ENCODE measurements around the gene ITGA11. TPM values are rescaled to one million over a fixed set of nuclear protein-coding genes. Genes with fewer than 3 reads are reported as not detected.
A peak's percentile ranks its signal among the peaks of the same experiment; 100 is the strongest.

The ITGA11 gene
- total RNA-seq, 1 experiment from 2014 or later, result 0.70 TPM

DNA sequence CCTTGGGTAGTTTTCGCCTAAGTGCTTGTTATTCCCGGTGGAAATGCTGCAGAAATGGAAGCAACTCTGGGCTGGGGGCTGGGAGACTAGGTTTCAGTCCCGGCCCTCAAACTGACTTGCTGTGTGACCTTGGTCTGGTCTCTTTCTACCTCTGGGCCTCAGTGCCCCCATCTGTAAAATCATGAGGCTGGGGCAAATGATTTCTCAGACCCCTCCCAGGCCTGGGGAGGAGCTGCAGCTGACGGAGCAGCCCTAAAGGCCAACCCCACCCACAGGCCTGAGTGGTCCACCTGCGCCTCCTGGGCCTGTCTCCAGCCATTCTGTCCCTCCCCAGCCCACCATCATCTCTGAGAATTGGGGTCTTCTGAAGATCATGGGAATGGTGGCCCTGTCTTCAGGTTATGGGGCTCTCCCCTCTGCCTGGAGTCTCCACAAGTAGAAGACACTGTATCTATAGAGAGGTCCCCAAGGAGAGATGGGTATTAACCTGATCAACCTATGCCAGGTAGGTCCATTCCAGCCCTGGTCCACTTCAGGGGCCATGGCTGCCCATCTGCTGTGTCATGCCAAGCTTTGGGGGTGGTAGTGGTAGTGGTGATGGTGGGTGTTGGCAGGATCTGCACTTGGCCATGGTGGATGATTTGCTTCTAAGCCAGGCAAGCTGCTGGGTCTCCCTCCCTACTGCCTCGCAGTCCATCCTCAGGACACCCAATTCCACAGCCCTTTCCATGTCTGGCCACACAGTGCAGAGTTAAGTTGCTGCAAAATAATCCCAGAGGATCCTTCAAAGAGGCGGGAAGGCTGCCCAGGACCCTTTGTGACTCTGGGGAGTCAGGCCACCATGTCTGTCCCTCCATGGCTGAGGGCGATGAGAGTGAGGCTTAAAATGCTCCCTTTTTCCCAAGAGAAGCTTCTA lies 46.0 kb downstream of the ITGA11 start:
- no peaks in the 10 kb centered on the region for H3K36me3 ChIP-seq (ENCODE audit: low read depth)
- no peaks in the 10 kb centered on the region for H3K79me2 ChIP-seq (ENCODE audit: low read depth)
- H3K27ac ChIP-seq, result no peak overlapping the region
- H3K4me3 ChIP-seq, result no peak overlapping the region
- H2AFZ ChIP-seq, result no peak overlapping the region
- TF ChIP-seq EZH2 (IDR thresholded peaks at IDR 0.05; ENCODE audit: low read depth), result no peak
- TF ChIP-seq, protein P1, sequence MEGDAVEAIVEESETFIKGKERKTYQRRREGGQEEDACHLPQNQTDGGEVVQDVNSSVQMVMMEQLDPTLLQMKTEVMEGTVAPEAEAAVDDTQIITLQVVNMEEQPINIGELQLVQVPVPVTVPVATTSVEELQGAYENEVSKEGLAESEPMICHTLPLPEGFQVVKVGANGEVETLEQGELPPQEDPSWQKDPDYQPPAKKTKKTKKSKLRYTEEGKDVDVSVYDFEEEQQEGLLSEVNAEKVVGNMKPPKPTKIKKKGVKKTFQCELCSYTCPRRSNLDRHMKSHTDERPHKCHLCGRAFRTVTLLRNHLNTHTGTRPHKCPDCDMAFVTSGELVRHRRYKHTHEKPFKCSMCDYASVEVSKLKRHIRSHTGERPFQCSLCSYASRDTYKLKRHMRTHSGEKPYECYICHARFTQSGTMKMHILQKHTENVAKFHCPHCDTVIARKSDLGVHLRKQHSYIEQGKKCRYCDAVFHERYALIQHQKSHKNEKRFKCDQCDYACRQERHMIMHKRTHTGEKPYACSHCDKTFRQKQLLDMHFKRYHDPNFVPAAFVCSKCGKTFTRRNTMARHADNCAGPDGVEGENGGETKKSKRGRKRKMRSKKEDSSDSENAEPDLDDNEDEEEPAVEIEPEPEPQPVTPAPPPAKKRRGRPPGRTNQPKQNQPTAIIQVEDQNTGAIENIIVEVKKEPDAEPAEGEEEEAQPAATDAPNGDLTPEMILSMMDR (conservative IDR thresholded peaks at IDR 0.05), result no peak
- no peak overlapping the region for H3K4me2 ChIP-seq
- H3K9me2 ChIP-seq (ENCODE audit: insufficient read depth), result no peaks in the 10 kb centered on the region
- 0 out of 2 replicates have a peak, but pooled peaks cover 14% of the 10 kb centered on the region for H3K4me1 ChIP-seq (replicated peaks; ENCODE audit: insufficient read depth)
- H4K20me1 ChIP-seq (ENCODE audit: insufficient read depth), result no peaks in the 10 kb centered on the region
- H3K27me3 ChIP-seq (ENCODE audit: insufficient read depth, low read depth), result no peaks in the 10 kb centered on the region
- intact Hi-C loops (cut with micrococcal nuclease; ENCODE audit: unreplicated experiment), result no loop called here
- H3K9me3 ChIP-seq (ENCODE audit: insufficient read depth, low read depth), result no peaks in the 10 kb centered on the region
- BruUV-seq (replicated peaks), result no TSS peak
- CTCF ChIA-PET, result no interaction called here
- H3F3A ChIP-seq (ENCODE audit: insufficient read depth, low read depth), result no peaks in the 10 kb centered on the region; the same call in 1 of the 2 replicates
- POLR2A ChIA-PET (ENCODE audit: unreplicated experiment), result no interaction called here
- no peak for DNase-seq

DNA sequence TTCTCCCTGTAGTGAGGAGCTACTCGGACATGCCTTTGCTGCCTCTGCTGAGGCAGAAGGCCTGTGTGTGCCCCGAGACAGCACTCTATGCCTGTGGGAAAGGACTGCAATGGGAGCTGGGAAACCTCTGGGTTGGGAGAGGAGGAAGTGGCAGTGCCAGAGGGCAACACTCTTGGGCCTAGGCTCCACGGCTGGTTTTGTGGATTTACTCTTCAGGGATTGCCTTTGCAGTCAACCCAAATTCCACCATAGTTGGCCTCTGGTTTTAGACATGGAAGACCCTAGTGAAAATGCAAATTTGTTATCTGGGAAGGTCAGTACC lies 46.8 kb downstream of the ITGA11 start:
- TF ChIP-seq, protein P1 (conservative IDR thresholded peaks at IDR 0.05), result no peak
- no peak for TF ChIP-seq EZH2 (IDR thresholded peaks at IDR 0.05; ENCODE audit: low read depth)
- Histone ChIP-seq H4K20me1 (ENCODE audit: insufficient read depth) (no peaks in the 10 kb centered on the region), H3K36me3 (ENCODE audit: low read depth) (no peaks in the 10 kb centered on the region), H3K79me2 (ENCODE audit: low read depth) (no peaks in the 10 kb centered on the region), H3K27me3 (ENCODE audit: insufficient read depth, low read depth) (no peaks in the 10 kb centered on the region), H3K9me2 (ENCODE audit: insufficient read depth) (no peaks in the 10 kb centered on the region), H3K4me3 (no peak overlapping the region), H3K27ac (no peak overlapping the region), H3F3A (ENCODE audit: insufficient read depth, low read depth) (no peaks in the 10 kb centered on the region; the same call in 1 of the 2 replicates), H2AFZ (no peak overlapping the region), H3K4me2 (no peak overlapping the region), H3K9me3 (ENCODE audit: insufficient read depth, low read depth) (no peaks in the 10 kb centered on the region), H3K4me1 (replicated peaks; ENCODE audit: insufficient read depth) (0 out of 2 replicates have a peak, but pooled peaks cover 7% of the 10 kb centered on the region)
- ChIA-PET CTCF (no interaction called here), POLR2A (ENCODE audit: unreplicated experiment) (no interaction called here)
- no TSS peak for BruUV-seq (replicated peaks)
- DNase-seq, result no peak
- intact Hi-C loops (cut with micrococcal nuclease; ENCODE audit: unreplicated experiment), result no loop called here

- CTCF ChIA-PET, result interaction anchor here (0.7 kb wide), 2 partner anchors 15 to 104 kb away, joined by 6 to 7 read pairs; no protein-coding TSS in a partner anchor
- Histone ChIP-seq H2AFZ (no peak overlapping the region), H3K27ac (no peak overlapping the region)
These were observed 47.3 kb downstream of the ITGA11 start for GRCh38 chr15:68384451-68385239.

More at GRCh38 chr15:68384451-68385239, 47.3 kb downstream of the ITGA11 start:
- H3K27me3 ChIP-seq (ENCODE audit: insufficient read depth, low read depth), result no peaks in the 10 kb centered on the region
- no peak overlapping the region for H3K4me3 ChIP-seq
- no peak overlapping the region for H3K4me2 ChIP-seq
- H3K36me3 ChIP-seq (ENCODE audit: low read depth), result no peaks in the 10 kb centered on the region
- no peaks in the 10 kb centered on the region for H3K9me2 ChIP-seq (ENCODE audit: insufficient read depth)
- no TSS peak for BruUV-seq (replicated peaks)
- intact Hi-C loops (cut with micrococcal nuclease; ENCODE audit: unreplicated experiment), result no loop called here
- no peaks in the 10 kb centered on the region for H3K79me2 ChIP-seq (ENCODE audit: low read depth)
- POLR2A ChIA-PET (ENCODE audit: unreplicated experiment), result interaction anchor here (0.5 to 0.6 kb wide), 2 partner anchors 198 to 417 kb away, joined by 3 to 5 read pairs; no protein-coding TSS in a partner anchor
- peak in 1 of 2 experiments; percentile 37 for DNase-seq
- H3K9me3 ChIP-seq (ENCODE audit: insufficient read depth, low read depth), result no peaks in the 10 kb centered on the region
- no peaks in the 10 kb centered on the region; the same call in 1 of the 2 replicates for H3F3A ChIP-seq (ENCODE audit: insufficient read depth, low read depth)
- TF ChIP-seq, protein P1 (conservative IDR thresholded peaks at IDR 0.05), result no peak
- TF ChIP-seq EZH2 (IDR thresholded peaks at IDR 0.05; ENCODE audit: low read depth), result no peak
- 0 out of 2 replicates have a peak, but pooled peaks cover 4% of the 10 kb centered on the region for H3K4me1 ChIP-seq (replicated peaks; ENCODE audit: insufficient read depth)
- H4K20me1 ChIP-seq (ENCODE audit: insufficient read depth), result no peaks in the 10 kb centered on the region

Data from PC-9 (cell line).